Measurements from ENCODE around the gene MRPL40. TPM values are rescaled to one million over a fixed set of nuclear protein-coding genes. Genes with fewer than 3 reads are reported as not detected.

Gene MRPL40
- total RNA-seq, 1 experiment from 2014 or later: 40.1 TPM

DNA sequence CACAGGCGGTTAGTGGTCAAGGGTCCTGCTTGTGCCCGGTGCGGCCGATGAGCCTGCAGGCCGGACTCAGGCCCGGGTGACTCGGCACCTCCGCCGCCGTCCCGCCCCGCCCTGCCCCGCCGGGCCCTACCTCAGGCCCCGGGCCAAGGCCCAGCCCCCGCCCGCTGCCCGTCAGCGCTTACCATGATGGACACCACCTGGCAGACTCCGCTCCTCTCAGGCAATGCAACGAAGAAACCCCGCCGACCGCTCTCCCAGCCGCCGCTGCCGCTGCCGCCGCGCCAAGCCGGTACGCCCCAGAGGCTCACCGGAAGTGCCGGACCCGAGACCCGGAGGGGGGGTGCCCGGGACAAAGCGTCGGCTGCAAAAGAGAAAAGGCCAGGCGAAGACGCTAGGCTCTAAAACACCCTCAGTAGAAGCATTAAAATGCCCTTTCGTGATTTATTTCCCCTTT, 46.6 kb downstream of the MRPL40 start, which contains the start of gene UFD1:
TSS of gene UFD1 (minus strand) at position 293 of the 454 bp plus-strand sequence. CDS start at position 185, 108 bp downstream.
- H3K9me3 ChIP-seq (ENCODE audit: control insufficient read depth in 1 of 2, insufficient read depth in 1 of 2, low read depth in 1 of 2, low read length in 2 of 2): no peaks in the 10 kb centered on the region
- peaks cover 6% of the 10 kb centered on the region; the same call in 1 of the 2 replicates for H4K20me1 ChIP-seq (ENCODE audit: insufficient read depth)
- H3K4me3 ChIP-seq (replicated peaks in 1 of 2; ENCODE audit: low read depth in 1 of 2, low read length in 2 of 2): peak within 1 kb of the TSS; percentile 80 to 91
- H3K9me2 ChIP-seq (ENCODE audit: insufficient read depth): no peaks in the 10 kb centered on the region
- peak within 1 kb of the TSS; percentile 86 for H3K27ac ChIP-seq (ENCODE audit: low read depth, low read length)
- intact Hi-C loops (cut with micrococcal nuclease): loop anchor here (1.0 to 10.0 kb wide), 5 partner anchors 47 to 357 kb away; partner anchors contain the start of genes DGCR2, ESS2 and MRPL40
- RAD21 ChIA-PET (ENCODE audit: low non-redundant PET in 1 of 2, low total read pairs in 2 of 2, uncharacterized antibody in 2 of 2, unreplicated experiment in 2 of 2): interaction anchor here in 1 of 2 experiments (0.9 kb wide), 1 partner anchor 334 kb away, joined by 3 read pairs; the partner anchor contains the start of gene ESS2
- no peaks in the 10 kb centered on the region for H3K27me3 ChIP-seq (ENCODE audit: insufficient read depth, low read length)
- BruUV-seq (replicated peaks): no TSS peak
- H3K9ac ChIP-seq (ENCODE audit: low read length): peak within 1 kb of the TSS; percentile 93
- TF ChIP-seq EZH2phosphoT487 (IDR thresholded peaks at IDR 0.05; ENCODE audit: borderline replicate concordance) (no peak), EGR1 (IDR thresholded peaks at IDR 0.05; ENCODE audit: low read depth) (no peak), SIN3A (IDR thresholded peaks at IDR 0.05; ENCODE audit: low read depth) (peak; percentile 58; the same call in 1 of the 2 replicates), POLR2A (IDR thresholded peaks at IDR 0.05; ENCODE audit: borderline replicate concordance, extremely low read depth, insufficient read depth, insufficient read length) (no peak), SRF (IDR thresholded peaks at IDR 0.05; ENCODE audit: low read depth) (no peak), ZFX (IDR thresholded peaks at IDR 0.05) (peak; percentile 82), POLR2AphosphoS5 (IDR thresholded peaks at IDR 0.05; ENCODE audit: low read depth, low read length) (peak; percentile 64), JUND (IDR thresholded peaks at IDR 0.05) (peak; percentile 47; the same call in 1 of the 2 replicates), SP1 (IDR thresholded peaks at IDR 0.05; ENCODE audit: low read depth) (peak; percentile 65; the same call in 1 of the 2 replicates), CEBPB (IDR thresholded peaks at IDR 0.05; ENCODE audit: low read depth) (no peak), TCF7L2 (IDR thresholded peaks at IDR 0.05; ENCODE audit: borderline replicate concordance, extremely low read depth, insufficient read depth, insufficient read length) (peak; percentile 39), ELF1 (IDR thresholded peaks at IDR 0.05; ENCODE audit: borderline replicate concordance, low read depth) (no peak), FOSL1 (IDR thresholded peaks at IDR 0.05; ENCODE audit: low read depth) (no peak)
- TF ChIP-seq, protein P1, sequence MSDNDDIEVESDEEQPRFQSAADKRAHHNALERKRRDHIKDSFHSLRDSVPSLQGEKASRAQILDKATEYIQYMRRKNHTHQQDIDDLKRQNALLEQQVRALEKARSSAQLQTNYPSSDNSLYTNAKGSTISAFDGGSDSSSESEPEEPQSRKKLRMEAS (IDR thresholded peaks at IDR 0.05): peak; percentile 61
- TF ChIP-seq, protein P2, sequence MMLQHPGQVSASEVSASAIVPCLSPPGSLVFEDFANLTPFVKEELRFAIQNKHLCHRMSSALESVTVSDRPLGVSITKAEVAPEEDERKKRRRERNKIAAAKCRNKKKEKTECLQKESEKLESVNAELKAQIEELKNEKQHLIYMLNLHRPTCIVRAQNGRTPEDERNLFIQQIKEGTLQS (IDR thresholded peaks at IDR 0.05): no peak
- H2AFZ ChIP-seq (ENCODE audit: low read depth, low read length, poor library complexity, severe bottlenecking): peak within 1 kb of the TSS; percentile 47
- no peak for DNase-seq (ENCODE audit: low read depth, low spot score)
- H3K36me3 ChIP-seq (ENCODE audit: control insufficient read depth in 1 of 2, insufficient read depth in 2 of 2, low read length in 2 of 2): peaks cover 10 to 31% of the 10 kb centered on the region in 2 experiments
- ATAC-seq: peak; percentile 69
- peak within 1 kb of the TSS; percentile 81 for H3K4me2 ChIP-seq (ENCODE audit: low read length)
- peaks cover 14 to 23% of the 10 kb centered on the region in 2 experiments; a peak in 3 of 4 replicates for H3K4me1 ChIP-seq (ENCODE audit: control insufficient read depth in 1 of 2, insufficient read depth in 2 of 2, low read length in 2 of 2)
- POLR2A ChIA-PET: interaction anchor here (0.7 to 1.6 kb wide), 4 partner anchors 10 to 151 kb away, joined by 3 to 6 read pairs (median 3); no protein-coding TSS in a partner anchor
- CTCF ChIA-PET: interaction anchor here (1.0 to 2.6 kb wide), 4 partner anchors 11 to 300 kb away, joined by 4 to 11 read pairs (median 6); partner anchors contain the start of gene SLC25A1
- H3K79me2 ChIP-seq (ENCODE audit: insufficient read depth, low read length): peaks cover 81% of the 10 kb centered on the region
